ES-I3 (cell line): ENCODE measurements around the gene ZNF341.

ENCODE experiments used
- H3K36me3 ChIP-seq: 2 replicates; pipeline ENCODE4 v1.6.1; 2013; ENCODE audit warnings: mild to moderate bottlenecking, low read length, control low read depth, moderate library complexity; ENCODE audit not compliant: insufficient read depth
- H3K4me1 ChIP-seq: 2 replicates; pipeline ENCODE4 v1.6.1; 2013; ENCODE audit warnings: mild to moderate bottlenecking, control low read depth, low read length; ENCODE audit not compliant: insufficient read depth
- H3K9ac ChIP-seq: 2 replicates; pipeline ENCODE4 v1.6.1; 2013; ENCODE audit warnings: low read depth, mild to moderate bottlenecking, low read length, moderate library complexity
- H3K9me3 ChIP-seq: 2 replicates; pipeline ENCODE4 v1.6.1; 2013; ENCODE audit warnings: mild to moderate bottlenecking, low read length, moderate library complexity; ENCODE audit not compliant: control insufficient read depth, insufficient read depth

Gene ZNF341

GRCh38 chr20:33832103-33832804 is 100.5 kb downstream of the ZNF341 start:
- H3K9ac ChIP-seq, result no peak overlapping the region
- no peaks in the 10 kb centered on the region; the same call in 1 of the 2 replicates for H3K36me3 ChIP-seq
- peaks cover 7% of the 10 kb centered on the region for H3K4me1 ChIP-seq
- H3K9me3 ChIP-seq, result no peaks in the 10 kb centered on the region

DNA sequence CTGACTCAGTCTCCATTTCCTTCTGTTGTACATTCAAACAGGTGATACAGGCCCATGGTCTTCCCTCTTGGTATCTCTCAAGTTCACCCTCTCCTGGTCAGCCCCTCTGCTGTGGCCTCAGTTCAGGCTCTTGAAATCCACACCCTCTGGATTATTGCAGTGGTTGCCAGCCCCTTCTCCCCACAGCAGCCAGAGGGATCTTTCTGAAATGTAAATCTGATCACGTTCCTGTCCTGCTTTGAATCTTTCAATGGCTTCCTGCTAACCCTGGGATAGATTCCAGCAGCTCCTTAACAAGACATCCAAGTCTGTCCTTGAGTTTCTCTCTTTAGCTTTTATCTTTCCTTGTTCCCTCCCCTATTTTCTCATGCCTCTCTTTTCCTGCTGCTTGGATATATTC is 101.5 kb downstream of the ZNF341 start:
- H3K9ac ChIP-seq, result no peak overlapping the region
- H3K36me3 ChIP-seq, result no peaks in the 10 kb centered on the region; the same call in 1 of the 2 replicates
- H3K9me3 ChIP-seq, result no peaks in the 10 kb centered on the region
- H3K4me1 ChIP-seq, result peaks cover 11% of the 10 kb centered on the region

GRCh38 chr20:33835615-33836172 is 103.9 kb downstream of the ZNF341 start:
- no peak overlapping the region for H3K9ac ChIP-seq
- no peaks in the 10 kb centered on the region for H3K9me3 ChIP-seq
- no peaks in the 10 kb centered on the region; the same call in 1 of the 2 replicates for H3K36me3 ChIP-seq
- peaks cover 11% of the 10 kb centered on the region for H3K4me1 ChIP-seq

GRCh38 chr20:33836277-33836676 is 104.5 kb downstream of the ZNF341 start:
- H3K9me3 ChIP-seq, result no peaks in the 10 kb centered on the region
- no peaks in the 10 kb centered on the region; the same call in 1 of the 2 replicates for H3K36me3 ChIP-seq
- H3K4me1 ChIP-seq, result peaks cover 11% of the 10 kb centered on the region
- no peak overlapping the region for H3K9ac ChIP-seq

DNA sequence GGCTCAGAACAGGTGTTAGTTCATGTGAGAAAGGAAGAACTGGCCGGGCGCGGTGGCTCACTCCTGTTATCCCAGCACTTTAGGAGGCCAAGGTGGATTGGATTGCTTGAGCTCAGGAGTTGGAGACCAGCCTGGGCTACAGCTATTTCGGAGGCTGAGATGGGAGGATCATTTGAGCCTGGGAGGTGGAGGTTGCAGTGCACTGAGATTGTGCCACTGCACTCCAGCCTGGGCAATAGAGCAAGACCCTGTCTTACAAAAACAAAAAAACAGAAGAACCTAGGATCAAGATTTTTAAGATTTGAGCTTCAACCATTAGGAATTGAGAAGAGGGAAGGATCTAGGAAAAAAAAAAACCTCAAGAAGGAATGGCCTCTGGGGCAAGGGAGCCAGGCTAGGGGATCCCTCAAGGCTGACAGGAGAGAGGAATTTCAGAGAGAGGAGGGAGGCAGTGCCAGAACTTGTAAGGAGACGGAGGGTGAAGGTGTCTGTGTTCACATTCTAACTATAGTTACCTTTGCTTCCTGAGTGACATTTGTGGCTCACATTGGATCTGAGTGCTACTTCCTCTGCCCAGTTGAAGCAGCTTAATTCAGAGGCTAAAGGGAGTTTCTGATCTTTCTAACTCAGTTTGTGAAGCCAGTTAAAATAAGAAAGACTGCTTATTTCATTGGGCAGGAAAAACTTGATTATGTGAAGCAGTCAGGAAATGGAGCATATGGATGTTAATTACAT is 105.5 kb downstream of the ZNF341 start:
- H3K36me3 ChIP-seq, result no peaks in the 10 kb centered on the region; the same call in 1 of the 2 replicates
- no peaks in the 10 kb centered on the region for H3K9me3 ChIP-seq
- peaks cover 11% of the 10 kb centered on the region for H3K4me1 ChIP-seq
- H3K9ac ChIP-seq, result no peak overlapping the region

DNA sequence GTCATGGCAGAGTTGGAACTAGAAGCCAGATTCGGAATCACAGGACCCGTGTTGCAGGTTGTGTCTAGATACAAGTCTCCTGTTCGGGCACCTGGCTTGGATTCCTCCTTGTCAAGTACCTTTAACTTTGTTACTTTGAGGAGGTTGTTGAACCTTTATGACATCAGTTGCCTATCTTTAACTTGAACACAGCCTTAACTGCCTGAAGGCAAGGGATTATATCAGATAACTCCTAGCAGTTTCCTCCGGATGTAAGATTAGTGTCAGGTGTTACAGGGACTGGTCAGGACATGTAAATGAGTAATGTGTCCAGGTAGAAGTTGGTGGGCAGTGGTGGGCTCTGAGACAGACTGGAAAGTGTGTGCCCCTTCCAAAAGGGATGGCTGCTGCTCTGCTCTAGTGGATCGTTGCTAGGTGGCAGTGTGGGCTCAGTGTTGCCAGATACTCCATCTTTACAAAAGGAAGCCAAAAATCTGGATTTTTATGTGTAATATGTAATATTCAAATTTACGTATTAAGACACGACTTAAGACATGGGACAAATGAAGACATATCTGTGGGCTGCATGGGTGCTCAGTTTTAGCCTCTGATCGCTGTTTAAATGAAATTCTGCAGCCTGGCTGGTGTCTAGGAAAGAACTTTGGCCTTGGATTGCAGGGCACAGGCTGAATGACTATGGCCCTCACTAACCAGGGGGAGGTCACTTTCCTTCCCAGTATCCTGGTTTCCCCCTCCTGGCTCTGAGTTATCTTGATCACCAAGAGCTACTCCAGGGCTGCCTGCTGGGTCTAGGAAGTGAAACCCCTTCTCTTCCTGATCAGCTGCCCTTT is 106.5 kb downstream of the ZNF341 start:
- Histone ChIP-seq H3K36me3 (no peaks in the 10 kb centered on the region; the same call in 1 of the 2 replicates), H3K9ac (no peak overlapping the region), H3K4me1 (peaks cover 15% of the 10 kb centered on the region), H3K9me3 (no peaks in the 10 kb centered on the region)

- Histone ChIP-seq H3K36me3 (no peaks in the 10 kb centered on the region; the same call in 1 of the 2 replicates), H3K9ac (no peak overlapping the region), H3K9me3 (no peaks in the 10 kb centered on the region), H3K4me1 (peaks cover 11% of the 10 kb centered on the region; the same call in 1 of the 2 replicates)
Observed at GRCh38 chr20:33839591-33839990, 107.8 kb downstream of the ZNF341 start.

- Histone ChIP-seq H3K4me1 (peaks cover 11% of the 10 kb centered on the region; the same call in 1 of the 2 replicates), H3K36me3 (no peaks in the 10 kb centered on the region; the same call in 1 of the 2 replicates), H3K9me3 (no peaks in the 10 kb centered on the region), H3K9ac (no peak overlapping the region)
Observed at GRCh38 chr20:33840160-33840559, 108.4 kb downstream of the ZNF341 start.

GRCh38 chr20:33840759-33841435 is 109.1 kb downstream of the ZNF341 start:
- Histone ChIP-seq H3K4me1 (peaks cover 15% of the 10 kb centered on the region), H3K36me3 (no peaks in the 10 kb centered on the region; the same call in 1 of the 2 replicates), H3K9ac (no peak overlapping the region), H3K9me3 (no peaks in the 10 kb centered on the region)

GRCh38 chr20:33841436-33841799 is 109.6 kb downstream of the ZNF341 start:
- Histone ChIP-seq H3K4me1 (peaks cover 21% of the 10 kb centered on the region), H3K9ac (no peak overlapping the region), H3K36me3 (no peaks in the 10 kb centered on the region), H3K9me3 (no peaks in the 10 kb centered on the region)
